ENCODE measurements around the gene KBTBD12.

Gene KBTBD12

GRCh38 chr3:127986803-127987202, 71.8 kb downstream of the KBTBD12 start:
- DNase-seq: no peak

- DNase-seq: no peak
Measured at GRCh38 chr3:127987309-127987995, 72.4 kb downstream of the KBTBD12 start.

DNA sequence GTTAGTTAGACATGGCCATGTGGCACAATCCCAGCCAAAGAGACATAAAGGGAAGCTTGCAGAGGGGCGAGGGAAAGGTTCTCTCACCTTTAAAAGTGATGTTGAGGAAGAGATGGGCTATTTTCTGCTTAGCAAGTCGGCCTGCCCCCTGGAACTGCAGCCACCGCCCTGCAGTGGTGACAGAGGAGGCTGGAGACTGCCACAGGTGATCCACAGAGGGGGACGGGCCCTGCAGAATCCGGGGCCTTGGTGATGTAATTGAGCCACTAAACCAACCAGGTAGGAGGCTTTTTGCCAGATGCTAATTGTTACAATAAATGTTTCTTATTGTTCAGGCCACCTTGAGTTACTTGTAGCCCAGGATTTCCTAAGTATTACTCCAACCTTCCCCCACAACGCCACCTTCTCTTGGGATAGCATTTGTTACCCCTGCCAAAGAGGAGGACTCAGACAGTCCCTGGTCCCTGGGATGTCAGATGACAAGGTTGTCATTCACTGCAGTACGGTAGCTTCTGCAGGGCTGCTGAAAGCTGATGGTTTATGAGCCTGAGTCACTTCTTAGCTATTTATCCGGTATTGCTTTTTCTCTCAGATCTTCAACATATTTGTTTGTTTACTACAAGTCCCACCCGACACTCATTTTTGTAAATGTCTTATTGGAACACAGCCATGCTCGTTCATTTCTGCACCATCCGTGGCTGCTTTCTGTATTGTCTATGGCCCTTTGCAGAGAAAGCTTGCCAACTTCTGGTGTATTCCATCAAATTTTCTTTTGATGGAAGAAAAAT, 73.9 kb downstream of the KBTBD12 start:
- no peak for DNase-seq

DNA sequence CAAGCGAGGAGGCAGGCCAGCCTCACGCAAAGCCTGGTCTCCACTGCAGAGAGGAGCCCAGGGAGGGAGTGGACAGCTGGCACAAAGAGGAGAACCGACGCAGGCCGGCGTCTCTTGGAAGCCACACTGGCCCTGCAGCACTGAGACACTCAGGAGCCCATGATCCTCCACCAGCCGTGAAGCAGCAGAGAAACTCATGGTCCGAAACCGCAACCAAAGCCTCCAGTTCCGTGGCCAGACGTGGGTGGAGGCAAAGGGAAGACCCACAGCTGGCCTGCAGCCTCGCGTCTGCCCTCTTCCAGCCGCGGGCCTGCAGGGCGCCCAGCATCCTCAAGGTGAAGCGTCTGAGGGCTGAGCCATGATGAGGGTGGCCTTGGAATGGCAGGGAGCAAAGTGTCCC, 75.0 kb downstream of the KBTBD12 start:
- DNase-seq: no peak

DNA sequence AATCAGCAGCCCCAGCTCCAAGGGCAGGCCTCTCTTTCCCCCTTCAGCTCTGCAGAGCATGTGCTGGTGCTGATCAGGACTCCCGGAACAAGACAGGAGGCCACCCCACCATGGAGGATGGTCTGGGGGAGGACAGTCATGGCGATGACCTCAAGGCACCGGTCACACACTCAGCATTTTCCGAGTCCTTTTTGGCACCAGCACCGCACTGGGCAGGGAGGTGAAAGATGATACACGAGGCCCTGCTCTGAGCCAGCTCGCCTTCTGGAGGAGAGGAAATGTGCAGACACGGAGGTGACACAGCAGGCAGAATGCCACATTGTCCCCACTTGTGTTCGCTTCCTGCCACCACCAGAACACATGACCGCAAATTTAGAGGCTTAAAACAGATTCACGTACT, 75.4 kb downstream of the KBTBD12 start:
- no peak for DNase-seq

GRCh38 chr3:127991251-127991650, 76.2 kb downstream of the KBTBD12 start:
- no peak for DNase-seq

DNA sequence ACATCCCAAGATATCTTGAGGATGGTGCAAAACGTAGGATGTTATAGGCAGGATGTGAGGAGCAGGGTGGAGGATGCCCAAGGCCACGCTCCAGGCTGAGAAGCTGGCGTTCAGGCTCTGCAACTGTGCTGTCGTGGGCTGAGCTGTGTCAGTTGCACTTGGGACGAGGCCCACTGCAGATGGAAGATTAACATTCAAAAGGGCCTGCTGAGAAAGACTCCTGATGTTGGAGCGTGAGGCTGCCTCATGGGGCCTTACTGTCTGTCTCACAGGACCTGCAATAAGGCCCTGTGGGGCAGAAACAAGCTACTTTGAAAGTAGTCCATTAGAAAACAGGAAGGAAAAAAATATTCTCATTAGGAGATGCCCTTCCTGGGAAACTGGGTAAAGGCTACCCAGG, 76.6 kb downstream of the KBTBD12 start:
- DNase-seq: no peak

GRCh38 chr3:127992127-127992526, 77.1 kb downstream of the KBTBD12 start:
- no peak for DNase-seq

DNA sequence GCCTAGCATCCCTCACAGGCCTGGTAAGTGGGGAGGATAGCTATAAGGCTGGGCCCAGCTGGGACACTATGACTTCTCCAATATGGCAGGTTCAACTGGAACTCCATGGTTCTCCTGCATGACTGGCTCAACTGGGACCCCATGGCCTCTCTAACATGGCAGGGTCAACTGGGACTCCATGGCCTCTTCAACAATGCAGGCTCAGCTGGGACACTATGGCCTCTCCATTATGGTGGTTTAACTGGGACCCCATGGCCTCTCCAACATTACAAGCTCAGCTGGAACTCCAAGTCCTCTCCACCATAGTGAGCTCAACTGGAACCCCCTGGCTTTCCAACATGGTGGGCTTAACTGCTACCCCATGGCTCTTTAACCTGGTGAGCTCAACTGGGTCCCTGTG, 79.0 kb downstream of the KBTBD12 start:
- DNase-seq: no peak

- DNase-seq: no peak
Measured at GRCh38 chr3:127997016-127997415, 82.0 kb downstream of the KBTBD12 start.

DNA sequence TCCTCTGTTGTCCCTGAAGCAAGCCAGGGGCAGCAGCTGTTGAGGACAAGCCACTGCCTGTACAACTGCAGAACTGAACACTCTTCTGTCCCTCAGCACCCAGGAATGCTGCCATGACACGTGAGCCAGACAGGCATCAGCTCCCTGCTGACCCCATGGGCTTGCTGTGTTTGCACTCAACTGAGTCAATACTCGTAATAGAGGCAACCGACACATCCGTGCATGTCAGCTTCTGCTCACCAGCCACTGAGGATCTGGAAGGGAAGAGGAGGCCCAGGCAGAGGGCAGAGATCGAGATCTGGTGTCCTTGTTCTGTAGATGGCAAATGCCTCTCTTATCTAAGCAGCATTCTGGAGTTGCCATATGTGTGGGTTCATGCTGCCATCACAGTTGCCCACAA, 82.9 kb downstream of the KBTBD12 start:
- DNase-seq: no peak

DNA sequence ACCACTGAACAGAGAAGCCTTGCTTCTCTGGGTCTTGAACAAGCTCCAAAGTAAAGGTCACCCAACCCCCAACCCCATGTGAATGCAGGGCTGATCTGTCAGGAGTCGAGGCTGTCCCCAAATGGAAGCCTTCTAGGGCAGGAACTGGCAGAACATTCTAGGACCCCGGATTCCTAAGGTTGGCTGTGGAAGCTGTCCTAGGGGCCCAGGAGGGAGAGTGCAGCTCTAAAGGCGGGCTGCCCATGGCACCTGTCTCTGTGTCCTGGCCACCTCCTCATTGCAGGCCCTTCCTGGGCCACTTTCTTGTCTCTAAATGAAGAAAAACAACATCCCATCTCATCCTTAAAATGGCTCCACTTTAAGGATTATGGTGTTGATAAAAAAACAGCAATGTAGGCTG, 83.6 kb downstream of the KBTBD12 start:
- DNase-seq: no peak

GRCh38 chr3:127999509-128000106, 84.6 kb downstream of the KBTBD12 start:
- DNase-seq: no peak

GRCh38 chr3:128001576-128001975, 86.5 kb downstream of the KBTBD12 start:
- no peak for DNase-seq

- no peak for DNase-seq
Measured at GRCh38 chr3:128004661-128005060, 89.6 kb downstream of the KBTBD12 start.

DNA sequence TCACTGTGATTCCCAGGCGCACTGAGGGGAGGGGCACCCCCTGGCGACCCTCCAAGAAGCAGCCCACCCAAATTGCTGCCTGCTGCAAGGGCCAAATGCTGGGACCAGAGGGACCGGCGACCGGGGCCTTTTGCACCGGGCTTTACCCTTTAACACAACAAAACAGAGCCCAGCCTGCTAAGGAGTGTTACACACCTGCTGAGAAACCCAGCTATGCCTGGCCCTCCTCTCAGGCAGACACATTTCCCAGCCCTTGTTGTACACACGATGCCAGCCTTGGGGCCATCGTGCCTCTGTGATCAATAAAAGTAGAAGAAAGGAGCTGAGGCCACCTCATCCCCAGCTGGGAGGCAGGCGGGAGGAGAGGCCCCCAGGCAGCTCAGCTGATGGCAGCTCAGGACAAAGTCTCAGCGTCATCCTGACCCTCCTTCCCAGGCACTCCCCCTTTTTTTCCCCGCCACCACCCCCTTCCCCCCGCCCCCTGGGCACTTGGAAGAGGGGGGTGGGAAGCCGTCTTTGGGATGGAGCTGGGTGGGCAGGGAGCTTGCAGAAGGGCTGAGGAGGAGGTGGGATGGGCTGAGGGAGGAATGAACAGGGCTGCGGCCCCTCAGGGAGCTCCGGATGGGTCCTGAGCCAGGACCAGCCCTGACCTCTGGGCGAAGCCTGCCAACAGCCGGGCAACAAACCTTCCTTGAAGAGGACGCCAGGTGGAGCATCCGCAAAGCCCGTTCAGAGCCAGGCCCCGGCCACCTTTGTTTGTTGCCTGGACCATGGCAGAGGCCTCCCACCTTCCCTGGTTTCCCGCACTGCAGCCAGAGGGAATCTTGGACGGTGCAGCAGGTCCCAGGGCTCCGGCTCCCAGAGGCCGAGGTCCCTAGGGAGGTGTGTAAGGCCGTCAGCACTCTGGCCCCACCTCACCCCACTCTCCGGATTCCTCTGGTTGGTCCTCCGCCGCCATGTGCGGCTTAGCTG, 91.3 kb downstream of the KBTBD12 start:
- DNase-seq: no peak

GRCh38 chr3:128007033-128007424, 92.0 kb downstream of the KBTBD12 start:
- no peak for DNase-seq

DNA sequence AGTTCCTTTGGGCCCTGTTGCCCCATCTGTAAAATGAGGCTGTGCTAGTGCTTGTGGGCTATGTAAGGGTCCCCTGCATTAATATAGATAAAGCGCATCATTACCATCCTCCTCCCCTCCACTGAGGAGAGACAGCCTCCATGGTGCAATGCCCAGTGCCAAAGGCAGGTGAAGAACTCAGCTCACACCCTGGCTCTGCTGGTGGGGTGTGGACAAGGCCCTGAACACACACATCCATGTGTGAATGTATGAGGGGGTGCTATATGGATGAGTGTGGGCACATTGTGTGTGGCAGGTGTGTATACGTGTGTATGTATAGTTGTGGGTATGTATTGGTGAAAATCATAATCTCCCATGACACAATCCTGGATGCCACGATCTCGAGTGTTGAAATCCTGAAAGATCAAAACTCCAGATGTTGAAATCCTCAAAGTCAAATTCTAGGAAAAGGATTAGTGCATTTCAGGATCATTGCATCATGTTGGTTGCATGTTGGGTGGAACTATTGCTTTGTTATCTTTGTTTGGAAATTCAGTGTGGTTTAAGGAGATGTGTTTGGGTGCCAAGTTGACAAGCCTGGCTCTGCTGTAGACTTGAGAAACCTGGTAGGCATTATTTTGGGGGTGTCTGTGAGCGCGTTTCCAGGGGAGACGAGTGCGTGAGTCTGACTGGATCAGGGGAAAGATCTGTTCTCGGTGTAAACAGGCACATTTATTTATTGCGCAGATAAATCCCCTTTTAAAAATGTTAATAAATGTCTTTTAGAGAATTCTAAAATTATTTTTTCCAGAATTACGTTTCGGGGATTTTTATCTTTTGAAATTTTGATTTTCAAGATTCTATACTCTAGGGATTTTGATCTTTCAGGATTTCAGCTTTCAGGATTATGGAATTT, 95.2 kb downstream of the KBTBD12 start:
- DNase-seq: no peak

GRCh38 chr3:128011140-128011539, 96.1 kb downstream of the KBTBD12 start:
- DNase-seq: no peak

GRCh38 chr3:128012050-128012449, 97.0 kb downstream of the KBTBD12 start:
- DNase-seq: no peak

- no peak for DNase-seq
Measured at GRCh38 chr3:128014548-128014947, 99.5 kb downstream of the KBTBD12 start.

GRCh38 chr3:128016502-128016901, 101.5 kb downstream of the KBTBD12 start:
- no peak for DNase-seq

Measured in bone marrow (tissue), 2 donors.